EL (cell line): ENCODE results near the gene KRT3.

Experiments used
- DNase-seq: peaks from one replicate; pipeline ENCODE4 v3.0.0-alpha.2; 2016

The KRT3 gene

DNA sequence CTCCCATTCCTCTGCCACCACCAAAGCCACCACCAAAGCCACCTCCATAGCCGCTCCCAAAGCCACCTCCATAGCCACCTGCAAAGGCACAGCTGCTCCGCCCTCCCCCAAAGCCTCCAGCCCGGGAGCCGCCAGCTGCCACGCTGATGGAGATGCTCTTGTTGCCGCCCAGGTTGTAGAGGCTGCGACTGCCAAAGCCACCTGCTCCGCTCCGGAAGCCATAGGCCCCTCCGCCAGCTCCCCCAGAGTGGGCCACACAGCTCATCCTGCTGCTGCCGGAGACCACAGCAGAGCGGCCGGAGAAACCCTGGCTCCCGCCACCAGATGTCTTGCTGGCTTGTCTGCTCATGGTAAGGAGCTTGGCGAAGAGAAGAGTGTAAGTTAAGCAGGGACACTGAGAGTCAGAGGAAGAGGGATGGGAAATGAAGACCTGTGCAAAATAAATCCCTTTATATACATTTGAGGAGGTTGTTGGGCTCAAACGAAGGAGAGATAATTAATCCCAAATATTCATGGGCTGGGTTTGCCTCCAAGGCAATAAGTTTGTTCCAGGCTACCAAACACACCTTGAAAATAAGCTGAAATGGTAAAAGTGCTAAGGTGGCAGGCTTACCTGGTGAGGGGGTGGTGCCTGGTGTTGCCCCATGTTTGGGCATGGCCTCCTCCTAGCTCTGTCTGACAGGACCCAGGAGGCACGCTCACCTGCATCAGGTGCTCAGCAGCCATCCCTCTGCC lies at the start of gene KRT3:
Gene KRT3, minus strand, starts transcription at position 424 of the 735 bp plus-strand sequence. Its CDS starts 75 bp downstream, at position 349.
- no peak for DNase-seq

DNA sequence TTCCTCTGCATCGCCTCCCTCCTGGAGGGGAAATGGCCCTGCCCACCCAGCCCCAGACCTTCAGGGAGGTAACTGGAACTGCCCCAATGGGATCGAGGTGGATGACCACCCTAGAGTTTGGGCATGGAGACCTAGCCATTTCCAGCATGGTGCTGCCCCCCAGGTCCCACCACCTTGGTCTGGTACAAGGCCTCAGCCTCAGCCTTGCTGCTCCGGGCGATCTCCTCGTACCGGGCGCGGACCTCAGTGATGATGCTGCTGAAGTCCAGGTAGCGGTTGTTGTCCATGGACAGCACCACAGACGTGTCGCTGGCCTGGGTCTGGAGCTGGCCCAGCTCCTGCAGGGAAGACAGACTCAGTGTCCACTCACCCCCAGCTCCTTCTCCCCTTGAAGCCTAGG lies 48.5 kb upstream of the KRT3 start:
- DNase-seq: no peak

DNA sequence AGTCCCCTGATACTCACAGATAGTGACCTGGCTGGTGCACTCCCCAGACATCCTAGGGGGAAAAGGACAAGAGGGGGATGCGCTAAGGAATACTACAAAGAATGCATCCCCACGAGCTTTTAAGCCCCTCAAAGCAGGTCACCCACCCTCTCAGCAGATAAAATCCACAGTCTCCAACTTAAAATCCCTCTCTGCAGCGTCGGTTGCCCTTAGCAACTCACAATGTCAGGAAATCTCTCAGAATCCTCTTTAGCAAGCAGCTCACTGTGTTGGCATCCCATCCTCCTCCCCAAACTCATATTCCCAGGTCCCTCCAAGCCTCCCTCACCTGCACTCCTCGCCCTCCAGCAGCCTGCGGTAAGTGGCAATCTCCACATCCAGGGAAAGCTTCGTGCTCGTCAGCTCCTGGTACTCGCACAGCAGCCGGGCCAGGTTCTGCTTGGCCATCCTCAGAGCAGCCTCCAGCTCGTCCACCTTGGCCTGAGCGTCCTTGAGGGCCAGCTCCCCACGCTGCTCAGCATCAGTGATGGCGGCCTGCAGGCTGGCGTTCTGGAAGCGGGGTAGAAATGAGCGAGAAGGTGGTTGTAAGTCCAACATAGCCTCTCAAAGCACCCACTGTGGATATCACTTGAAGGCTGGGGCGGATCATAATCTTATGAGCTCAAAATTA lies 43.7 kb upstream of the KRT3 start:
- DNase-seq: no peak

DNA sequence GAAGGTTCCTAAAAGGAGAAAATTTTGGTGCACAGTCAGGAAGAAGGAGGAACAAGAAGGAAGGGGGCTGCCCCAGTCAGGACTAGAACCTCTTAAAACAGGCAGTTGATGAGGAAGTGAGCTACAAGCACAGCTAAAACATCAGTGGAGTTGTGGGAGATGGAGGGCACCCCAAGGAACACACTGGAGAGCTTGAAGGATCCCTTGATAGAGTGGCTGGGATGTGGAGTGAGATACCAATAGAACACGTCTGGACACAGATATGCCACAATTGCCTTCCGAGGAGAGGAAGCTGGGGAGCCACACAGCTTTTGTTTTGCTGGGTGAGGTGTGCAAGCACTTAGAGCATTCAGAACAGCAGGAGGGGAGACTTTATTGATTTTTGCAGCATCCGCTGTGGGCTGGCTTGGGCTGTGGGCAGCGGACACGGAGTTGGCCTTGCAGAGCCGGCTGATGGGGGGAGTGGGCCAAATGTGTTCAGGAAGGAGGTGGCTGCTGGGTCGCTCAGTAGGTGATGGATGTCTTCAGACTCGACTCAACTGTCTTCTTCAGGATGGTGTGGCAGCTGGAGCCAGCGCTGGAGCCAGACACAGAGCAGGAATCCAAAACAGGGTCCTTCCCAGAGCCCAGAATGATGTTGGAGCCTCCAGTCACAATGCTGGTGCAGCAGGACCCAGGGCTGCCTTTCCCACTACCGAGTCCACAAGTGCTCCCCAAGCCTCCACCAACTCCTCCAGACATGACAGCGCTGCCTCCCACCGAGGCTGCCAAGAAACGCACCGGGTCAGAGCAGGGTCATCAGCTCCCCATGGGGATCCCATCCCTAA lies 42.9 kb upstream of the KRT3 start:
- DNase-seq: no peak

DNA sequence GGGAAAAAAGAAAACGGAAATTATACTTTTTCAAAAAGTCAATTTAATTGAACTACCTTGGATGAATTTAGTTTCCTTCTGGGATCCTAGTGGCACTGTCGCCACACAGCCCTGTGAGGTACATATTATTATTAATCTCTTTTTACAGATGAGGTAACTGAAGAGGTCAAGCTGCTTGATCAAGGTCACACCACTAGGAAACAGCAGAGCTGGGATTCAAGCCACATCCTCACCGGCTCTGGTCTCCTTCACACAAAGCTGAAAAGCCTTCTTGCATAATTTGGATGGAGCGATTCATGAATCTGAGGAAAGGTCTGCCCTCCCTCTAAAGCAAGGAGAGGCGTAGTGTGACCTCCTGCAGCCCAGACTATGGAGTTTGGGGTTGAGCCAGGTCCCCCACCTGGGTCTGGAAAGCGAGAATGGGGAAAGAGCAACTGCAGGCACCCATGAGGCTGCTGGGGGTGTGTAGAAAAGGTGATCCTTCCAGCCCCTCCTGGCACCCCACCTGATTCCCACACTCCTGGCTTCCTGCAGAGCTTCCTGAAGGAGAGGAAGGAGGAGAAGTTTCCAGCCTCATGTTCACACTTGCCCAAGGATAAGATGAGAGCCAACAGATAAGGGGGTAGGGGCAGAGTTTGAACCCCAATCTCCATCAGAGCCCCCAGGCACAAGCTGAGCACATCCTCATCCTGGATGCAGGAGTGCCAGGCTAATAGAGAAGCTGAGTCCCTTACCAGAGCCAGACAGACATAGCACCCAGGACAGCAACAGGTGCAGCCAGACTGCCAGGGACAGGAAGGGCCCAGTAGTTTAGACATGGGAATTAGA lies 42.1 kb upstream of the KRT3 start:
- no peak for DNase-seq

DNA sequence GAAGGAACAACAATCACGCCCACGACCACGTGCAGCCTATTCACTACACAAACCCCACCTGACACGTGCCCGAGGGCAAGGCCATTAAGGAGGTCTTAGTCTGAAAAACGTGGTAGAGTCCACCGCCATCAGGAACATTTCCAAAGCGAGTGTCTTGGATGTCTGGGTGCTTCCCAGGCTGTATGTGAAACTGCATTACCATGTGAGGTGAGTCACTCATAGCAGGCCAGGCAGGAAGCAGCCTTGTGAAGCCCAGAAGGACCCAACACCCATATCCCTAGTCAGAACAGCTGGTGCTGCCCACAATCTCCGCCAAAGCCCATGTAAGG lies 41.5 kb upstream of the KRT3 start:
- DNase-seq: peak; percentile 83

DNA sequence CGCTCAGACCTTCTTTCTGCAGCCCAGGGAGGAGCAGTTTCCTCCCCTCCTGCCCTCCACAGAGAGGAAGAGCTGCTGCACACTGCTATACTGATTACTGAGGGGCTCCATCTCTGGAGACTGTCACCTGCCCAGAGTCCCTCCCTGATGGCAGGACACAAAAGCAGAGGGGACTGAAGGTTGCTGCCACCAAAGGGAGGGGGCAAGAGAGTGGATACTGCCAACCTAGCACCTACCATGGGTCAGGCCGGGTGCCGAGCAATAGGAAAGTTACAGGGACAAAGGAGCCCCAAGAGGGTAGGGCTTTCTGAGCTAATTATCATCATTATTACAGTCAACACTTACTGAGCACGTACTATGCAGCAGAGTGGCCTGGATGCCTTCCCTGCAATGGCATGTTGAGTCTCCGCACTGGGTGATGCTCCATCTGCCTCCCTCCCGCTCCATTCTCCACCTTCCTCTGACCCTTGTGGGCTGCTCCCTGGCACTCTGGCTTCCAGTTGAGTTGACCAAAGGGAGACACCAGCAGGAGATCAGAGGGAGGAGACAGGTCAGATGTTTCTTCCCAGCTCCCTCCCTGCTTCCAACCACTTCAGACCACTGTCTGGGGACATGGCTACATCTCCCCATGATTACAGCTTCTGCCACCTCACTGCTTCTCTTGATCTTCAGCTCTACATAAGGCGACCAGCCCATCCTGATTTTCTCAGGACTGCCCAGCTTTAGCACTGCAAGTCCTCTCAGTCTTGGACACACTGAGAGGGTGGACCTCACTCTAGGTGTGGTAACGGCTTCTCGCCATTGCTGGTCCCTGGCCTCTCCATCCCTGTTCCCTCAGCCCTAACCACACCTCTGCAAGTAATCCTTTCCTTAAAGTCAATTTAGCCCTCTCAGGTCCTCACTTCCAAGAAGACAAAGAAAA lies 40.8 kb upstream of the KRT3 start:
- no peak for DNase-seq

DNA sequence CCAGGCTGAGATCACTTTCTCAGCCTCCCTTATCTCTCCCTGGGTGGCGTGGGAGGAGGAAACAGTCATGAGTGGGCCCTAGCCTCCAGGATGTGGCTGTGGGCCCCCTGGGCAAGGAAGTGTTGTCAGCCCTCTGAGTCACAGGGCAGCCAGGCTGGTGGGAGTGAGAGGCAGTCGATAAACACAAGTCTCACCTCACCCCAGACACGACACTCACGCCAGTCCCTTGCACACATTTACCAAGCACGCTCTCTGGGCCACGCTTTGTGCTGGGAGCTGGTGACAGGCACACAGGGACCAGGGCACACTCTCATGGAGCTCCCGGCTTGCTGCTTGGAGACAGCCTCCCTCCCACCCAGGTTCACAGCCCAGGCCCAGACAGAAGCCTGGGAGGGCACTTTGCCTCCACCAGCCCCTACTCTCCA lies 40.1 kb upstream of the KRT3 start:
- peak; percentile 75 for DNase-seq

DNA sequence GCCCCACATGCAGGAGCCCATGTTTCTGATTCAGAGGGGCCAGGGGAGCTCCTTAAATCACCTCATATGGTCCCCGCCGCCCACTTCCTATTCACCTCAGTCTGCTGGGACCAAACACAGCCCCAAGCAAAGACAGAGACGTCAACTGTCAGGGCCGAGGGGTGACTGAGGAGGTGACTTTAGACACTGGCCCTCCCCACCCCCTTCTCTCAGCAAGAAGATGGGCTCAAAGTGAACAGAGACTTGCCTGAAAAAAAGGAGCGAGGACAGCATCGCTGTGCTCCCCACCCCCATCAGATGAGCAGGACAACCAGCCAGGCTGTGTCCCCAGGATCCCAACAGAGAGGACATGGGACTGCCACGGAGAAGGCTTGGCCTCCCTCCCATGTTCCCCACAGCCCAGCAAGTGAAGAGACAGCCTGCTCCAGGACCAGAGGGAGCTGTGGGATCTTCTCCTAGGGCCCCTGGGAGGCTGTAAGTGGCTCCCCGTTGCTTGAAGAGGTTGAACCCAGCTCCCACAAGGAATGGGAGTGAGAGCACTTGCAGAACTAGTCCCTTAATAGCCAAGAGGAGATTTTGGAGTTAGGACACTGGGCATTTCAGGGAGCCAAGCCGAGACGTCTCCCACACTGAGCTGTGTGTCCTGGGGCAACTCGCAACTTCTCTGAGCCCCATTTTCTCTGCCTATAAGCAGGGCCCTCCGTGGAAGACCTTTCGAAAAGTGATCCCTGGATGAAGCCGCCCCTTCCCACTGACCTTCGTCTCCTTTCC lies 39.5 kb upstream of the KRT3 start:
- no peak for DNase-seq

DNA sequence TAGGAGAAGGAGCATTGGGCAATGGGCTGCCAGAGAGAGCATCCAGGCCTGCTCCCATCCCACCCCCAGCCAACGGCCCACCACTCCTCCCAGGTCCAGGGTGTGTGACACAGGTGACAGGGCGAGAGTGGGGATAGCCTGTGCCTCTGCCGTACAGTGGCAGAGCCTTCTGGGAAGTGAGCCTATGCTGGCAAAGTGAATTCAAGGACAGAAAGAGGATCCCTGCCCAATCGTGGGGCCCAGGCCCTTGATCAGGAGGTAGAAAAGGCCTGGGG lies 38.7 kb upstream of the KRT3 start:
- DNase-seq: no peak

DNA sequence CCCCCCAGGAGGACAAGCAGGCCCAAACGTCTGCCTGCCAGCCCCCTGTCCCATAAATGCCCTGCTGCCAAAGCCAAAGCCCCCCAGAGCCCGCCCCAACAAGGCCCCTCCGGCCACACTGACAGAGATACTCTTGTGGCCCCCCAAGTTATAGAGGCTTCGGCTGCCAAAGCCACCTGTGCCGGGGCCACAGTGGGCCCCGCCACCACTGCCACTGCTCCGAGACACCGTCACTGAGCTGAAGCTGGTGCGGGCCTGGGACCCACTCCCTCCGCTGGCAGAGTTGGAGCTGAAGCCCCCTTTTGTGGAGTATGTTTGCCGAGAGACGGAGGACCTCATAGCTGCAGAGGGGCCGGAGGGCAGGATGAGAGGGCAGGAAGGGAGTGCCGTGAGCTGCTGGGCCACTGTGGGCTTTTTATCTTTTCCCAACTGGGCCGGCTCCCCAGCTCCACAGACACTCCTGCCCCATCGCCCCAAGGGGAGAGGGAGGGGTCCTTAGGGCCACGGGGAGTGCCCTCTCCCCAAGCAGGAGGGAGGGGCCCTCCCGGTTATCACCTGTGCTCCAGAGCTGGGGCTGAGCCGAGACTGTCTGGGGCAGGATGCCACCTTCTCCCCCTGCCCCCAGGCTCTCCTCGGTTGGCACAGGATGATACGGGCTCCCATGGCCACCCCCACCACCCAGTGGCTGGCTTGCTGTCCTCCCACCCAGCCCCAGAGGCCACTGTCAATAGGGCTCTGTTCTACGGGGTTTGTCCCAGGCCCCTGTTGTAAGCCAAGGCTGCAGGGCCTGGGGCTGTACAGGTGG lies 38.2 kb upstream of the KRT3 start, which contains the start of gene KRT79:
Gene KRT79, minus strand, starts transcription at position 390 of the 805 bp plus-strand sequence. Its CDS starts 51 bp downstream, at position 339.
- DNase-seq: no peak

DNA sequence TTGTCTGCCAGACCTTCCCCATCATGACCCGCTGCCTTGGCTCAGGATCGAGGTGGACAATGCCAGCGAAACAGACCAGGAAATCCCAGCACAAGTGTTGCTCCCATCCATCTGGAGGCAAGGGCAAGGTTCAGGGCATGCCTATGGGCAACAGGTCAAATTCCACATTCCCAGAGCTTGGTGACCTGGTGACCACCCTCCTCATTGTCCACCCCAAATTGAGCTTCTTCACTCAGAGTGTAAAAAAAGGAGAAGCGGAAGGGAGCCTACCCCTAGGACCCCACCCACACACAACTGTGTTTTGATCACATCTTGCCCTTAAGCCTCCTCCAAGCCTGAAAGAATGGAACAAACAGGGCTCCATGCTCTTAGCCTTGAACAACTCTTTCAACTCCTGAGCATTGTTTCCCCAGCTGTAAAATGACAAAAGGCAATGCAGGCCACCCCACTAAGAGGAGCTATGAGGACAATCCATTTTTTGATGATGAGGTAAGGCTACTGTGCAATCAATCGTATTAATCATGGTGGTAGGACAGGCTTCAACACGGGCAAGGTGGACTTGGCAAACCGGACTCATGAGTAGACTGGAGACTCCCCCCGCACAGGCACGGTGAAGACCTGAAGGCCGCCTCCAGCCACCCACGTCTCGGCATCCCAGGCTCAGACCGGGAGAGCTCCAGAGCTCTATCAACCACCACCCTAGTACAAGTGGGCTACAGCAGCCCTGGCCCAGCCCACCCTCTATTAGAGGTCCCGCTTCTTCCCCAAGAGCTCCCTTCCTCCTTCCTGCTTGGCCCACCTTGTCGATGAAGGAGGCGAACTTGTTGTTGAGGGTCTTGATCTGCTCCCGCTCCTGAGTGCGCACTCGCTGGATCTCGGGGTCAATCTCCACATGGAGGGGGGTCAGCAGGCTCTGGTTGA lies 37.3 kb upstream of the KRT3 start:
- DNase-seq: no peak

DNA sequence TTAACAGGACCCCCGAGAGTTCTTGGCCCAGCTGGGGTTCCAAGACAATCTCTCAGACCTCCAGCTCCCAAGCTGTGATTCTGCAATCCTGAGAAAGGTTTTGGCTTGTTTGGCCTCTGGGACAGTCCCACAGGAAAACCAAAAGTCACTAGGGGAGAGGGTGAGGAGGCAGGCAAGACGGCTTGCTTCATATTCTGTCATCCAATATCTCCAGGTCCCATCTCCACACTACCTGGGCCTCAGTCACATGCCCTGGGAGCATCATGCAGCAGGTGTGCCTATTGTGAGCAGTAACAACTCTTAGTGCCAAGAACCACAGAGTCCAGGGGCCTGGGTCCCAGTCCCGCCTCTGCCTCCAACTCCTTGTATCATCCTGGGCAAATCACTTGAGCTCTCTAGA lies 36.5 kb upstream of the KRT3 start:
- DNase-seq: no peak

DNA sequence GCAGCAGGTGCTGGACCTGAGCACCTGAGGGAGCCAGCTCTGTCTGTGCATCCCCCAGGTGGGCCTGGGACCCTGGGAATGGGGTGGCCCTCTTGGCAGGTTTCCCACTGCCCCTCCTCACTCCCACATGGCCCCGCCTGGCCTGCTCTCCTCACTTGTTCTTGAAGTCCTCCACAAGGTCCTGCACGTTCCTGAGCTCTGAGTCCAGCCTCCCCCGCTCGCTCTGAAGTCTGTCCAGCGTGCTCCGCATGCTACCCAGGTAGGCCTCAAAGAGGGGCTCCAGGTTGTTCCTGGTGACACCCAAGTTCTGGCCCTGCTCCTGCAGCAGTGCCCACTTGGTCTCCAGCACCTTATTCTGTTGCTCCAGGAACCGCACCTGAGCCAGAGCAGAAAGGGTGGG lies 35.3 kb upstream of the KRT3 start:
- DNase-seq: no peak

DNA sequence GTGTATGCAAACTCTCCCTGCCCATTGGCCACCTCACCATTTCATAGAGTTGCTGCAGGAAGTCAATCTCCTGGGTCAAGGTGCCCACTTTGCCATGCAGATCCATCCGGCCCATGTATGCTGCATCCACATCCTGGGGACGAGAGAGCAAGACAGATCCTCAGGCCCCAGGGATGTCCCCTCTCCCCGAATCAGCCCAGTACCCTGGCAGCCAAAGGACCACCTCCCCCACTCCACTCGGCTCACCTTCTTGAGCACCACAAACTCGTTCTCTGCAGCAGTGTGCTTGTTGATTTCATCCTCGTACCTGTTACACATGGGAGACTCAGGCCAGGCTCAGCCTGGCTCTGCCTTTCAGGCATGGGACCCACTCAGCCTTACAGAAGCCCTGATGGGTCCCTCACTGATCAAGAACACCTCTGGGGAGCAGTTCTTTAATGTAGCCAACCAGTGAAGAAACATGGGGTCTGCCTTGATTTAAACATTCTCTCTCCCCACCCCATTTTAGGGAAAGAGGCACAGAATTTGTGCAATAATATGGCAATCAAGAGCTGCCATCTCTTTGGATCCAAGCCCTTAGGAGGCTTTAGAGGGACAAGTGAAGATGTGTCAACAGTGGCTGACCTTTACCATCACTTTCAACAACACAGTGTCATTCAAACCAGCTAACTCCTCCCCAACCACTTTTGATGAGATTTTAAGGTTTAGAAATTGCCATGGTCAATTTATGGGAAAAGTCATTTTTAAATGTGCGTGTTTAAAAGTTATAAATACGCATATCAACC lies 34.3 kb upstream of the KRT3 start:
- DNase-seq: no peak

DNA sequence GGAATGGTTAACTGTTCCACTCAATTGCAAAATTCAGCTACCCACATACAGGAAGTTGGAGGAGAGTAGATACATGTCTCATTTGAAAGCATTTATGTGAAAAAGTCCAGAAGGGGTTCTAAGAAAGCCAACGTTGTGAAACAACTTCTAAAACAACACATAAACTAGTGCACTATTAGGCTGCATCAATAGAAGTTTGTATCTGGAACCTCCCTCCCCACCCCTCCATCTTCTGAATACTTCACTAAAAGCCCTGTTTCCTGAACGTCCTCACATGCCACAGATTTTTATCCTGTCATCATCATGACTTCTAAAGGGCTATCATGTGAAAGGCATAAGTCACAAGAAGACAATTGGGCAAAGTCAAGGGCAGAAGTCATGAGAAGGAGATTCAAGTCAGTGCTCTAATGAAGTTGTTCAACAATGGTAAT lies 32.7 kb upstream of the KRT3 start:
- no peak for DNase-seq

DNA sequence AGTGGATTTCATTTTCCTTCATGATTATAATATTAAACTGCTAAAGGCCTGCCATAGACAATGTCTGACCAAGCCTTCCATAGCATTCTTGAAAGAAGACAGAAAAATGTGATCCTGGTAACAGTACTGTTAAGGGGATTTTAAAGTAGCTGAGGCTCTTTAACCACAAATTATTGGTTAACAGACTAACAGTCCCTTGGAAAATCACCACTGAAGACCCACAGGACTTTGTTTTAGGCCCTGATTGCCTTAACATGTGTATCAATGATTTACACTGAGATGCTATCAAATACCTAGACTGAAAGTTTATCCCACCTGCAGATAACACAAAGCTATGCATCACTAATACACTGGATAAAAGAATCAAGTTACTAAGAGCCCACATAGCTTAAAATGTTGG lies 32.2 kb upstream of the KRT3 start:
- no peak for DNase-seq

DNA sequence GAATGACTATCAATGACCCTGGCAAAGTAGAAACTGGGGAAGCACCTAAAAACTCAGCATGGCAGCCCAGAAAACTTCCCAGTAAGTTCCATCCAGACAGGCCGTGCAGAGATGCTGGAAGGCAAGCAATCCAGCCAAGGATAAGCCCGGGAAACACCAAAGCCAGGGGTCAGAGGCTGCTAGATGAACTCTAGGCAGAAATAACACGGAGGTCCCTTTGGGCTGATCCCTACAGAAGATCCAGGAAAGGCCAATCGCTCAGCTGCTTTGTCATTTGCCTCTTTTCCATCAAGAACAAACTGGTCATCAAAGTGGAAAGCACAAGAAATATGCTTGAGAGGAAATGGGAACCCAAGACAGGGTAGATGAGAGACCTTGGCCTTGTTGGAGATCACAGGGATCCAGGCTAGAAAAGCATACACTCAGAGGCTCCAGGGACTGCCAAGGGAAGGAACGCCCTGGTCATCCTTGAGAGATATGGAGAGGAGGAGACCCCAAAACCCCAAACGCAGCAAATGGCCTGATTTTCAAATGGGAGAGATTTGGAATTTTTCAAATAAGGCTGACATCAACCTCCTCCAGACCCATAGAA lies 31.7 kb upstream of the KRT3 start:
- no peak for DNase-seq
